GM21526 (cell line): ENCODE data around the gene GRIP2.

Source experiments
- ATAC-seq: cut with Tn5 transposase; IDR thresholded peaks from one replicate; pipeline ENCODE4 v1.9.1; 2021; ENCODE audit warnings: moderate library complexity; ENCODE audit not compliant: unreplicated experiment, low FRiP score

GRIP2 gene

DNA sequence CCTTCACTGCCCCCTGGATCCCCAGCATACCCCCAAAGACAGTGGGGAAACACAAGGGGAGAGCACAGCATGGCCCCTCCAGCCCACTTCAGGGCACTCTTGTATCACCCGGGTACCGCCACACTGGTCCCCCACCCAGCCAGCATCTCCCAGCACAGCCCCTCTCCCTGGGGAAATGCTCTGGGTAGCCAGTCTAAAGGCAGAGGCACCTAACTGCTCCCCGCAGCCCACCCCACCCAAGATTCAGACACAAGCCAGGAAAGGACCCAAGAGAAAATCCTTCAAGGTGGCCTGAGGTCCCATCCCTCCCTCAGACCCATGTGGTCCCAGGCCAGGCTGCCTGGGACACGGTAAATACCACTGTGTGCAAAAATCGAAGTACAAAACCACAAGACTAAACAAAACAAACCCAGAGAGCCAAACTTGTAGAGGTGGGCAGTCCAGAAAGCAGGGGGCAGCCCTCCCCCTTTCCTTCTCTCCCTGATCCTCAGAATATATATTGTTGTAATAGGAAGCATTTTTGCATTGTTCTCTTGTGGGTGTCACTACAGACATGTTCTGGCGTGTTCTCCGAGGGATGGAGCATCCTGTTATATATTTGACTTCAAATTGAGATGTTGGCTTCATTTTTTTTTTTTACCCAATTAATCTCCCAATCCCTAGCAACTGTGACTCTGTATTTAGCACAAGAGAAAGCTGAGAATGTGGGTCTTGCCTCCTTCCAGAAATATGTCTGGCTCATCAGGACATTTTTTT lies 51.7 kb downstream of the GRIP2 start:
- ATAC-seq, result no peak

DNA sequence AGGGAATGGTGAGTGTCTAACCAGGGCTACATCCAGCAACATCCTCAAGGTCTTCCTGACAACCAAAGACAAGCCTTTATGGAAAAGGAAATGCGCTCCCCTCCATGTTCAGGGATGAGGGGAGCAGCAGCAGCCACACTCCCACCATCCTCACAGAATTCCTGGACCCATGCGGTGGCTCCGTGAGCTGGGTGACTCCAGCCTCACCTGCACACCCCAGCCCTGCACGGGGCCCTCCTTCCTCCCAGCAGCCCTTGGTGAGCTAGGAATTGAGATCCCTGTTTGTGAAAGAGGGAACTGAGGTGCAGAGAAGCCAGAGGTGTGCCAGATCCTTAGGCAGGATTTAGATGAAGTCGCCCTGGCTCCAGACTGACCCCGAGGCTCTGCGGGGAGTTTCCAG lies 52.3 kb downstream of the GRIP2 start:
- ATAC-seq, result no peak

DNA sequence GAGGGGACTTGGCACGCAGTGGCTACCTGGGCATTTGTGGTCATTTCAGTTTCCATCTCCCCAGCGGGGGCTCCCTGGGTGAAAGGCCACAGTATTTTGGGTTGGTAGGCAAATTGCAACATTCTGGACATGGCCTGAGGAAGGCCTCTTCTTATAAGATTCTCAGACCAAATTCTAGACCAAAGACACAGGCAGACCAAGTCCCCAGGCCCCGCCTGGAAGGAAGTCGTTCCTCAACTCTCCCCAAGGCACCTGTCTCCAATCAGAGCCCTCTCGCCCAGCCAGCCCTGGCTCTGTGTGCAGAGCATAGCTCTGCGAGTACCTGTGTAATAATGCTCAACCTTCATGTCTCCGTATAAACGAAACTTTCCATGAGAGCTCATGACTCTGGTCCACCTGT lies 53.1 kb downstream of the GRIP2 start:
- ATAC-seq, result no peak

DNA sequence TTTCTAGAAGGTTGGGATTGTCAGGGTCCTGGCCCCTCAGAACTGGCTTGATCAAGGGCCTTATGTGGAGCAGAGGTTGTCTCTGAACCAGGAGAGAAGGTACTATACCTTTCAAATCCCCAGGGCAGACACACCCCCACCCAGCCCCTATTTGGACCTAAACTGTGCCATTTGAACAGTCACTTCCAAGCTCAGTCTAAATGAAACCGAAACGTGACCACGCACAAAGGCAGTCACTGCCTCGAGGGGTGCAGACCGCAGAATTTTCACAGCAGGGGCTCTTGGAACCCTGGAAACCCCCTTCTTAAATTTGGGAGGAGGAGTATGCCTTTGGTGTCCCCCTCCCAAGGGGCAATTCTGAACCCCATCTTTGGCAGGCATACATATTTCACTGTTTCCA lies 53.7 kb downstream of the GRIP2 start:
- ATAC-seq, result no peak

DNA sequence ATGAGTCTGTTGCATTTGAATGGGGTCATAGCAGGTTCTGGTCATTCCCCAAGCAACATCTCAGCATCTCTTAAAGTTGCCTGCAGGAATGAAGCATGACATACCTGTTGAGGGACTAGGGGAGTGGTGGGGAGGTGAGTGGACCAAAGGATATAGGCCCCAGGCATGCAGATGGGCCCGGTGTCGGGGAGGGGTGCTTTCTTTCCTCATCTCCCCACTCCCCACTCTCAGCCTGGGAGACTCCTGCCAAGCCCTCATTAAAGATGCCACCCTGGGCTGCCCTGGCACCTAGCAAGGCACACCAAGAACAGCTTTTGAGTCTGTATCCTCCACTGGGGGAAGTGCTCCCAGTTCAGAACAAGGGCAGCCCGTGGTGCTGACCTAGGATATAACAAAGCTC lies 54.2 kb downstream of the GRIP2 start:
- no peak for ATAC-seq

DNA sequence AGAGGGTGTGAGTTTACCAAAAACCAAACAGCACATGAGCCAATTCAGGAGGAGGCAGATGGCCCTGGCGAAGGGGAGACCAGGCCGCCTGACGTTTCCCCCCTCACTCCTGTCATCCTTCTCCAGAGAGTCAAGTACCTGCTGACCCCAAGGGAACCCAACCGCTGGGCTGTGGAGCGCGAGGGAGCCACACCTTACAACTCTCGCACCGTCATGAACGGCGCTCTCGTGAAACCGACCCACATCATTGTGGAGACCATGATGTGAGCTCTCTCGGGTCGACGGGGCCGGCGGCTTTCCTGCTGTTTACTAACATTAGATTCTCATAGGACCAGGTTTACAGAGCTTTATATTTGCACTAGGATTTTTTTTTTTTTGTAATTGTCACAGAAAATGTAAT lies 55.4 kb downstream of the GRIP2 start:
- no peak for ATAC-seq

DNA sequence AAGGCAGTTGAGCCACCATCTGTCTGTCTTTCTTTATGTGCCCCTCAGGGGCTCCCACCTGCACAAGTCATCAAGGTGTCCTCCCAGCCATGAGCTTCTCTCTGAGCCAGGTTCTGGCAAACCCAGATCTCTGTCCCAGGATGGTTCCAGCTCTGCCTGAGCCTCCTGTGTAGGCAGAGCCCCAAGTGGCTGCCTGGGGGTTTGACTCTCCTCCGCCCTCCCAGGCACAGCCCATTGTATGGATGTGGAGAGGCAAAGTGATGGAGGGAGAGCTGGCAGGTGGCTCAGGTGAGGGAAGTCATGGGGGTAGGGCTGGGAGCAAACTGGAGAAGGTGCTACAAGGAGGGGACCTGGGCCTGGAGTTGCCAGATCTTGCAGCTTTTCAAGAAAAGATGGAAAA lies 56.9 kb downstream of the GRIP2 start:
- ATAC-seq, result no peak

DNA sequence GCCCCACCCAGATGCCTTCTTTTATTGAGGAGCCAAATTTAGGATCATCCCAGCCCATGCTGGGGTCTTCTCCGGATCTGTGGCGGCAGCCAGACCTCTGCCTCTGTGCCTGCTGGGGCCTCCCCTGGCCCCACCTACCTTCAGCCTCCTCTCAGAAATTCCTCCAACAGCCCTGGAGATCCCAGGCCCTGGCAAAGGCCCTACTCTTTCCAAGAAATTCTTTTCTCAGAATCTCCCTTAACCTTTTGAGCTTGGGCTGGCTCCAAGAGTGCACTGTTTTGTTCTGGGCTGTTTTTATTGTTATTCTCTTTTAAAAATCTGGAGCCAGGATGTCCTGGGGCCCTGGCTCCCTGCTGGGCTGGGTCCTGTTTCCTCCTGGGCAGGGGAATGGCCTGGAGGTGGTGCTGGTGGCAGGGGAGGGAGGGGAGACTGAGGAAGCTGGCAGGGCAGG lies 57.8 kb downstream of the GRIP2 start:
- ATAC-seq, result no peak

DNA sequence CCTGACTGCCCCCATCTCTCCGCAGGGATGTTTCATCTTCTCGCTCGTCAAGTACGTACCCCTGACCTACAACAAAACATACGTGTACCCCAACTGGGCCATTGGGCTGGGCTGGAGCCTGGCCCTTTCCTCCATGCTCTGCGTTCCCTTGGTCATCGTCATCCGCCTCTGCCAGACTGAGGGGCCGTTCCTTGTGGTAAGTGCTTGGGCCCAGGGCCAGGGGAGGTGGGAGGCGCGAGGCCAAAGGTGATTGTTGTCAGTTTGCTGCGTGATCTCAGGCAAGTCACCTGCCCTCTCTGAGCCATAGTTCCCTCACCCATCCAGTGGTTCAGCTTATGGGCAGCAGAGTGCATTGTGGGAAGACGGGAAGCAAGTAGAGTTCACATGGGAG lies 58.5 kb downstream of the GRIP2 start:
- no peak for ATAC-seq

DNA sequence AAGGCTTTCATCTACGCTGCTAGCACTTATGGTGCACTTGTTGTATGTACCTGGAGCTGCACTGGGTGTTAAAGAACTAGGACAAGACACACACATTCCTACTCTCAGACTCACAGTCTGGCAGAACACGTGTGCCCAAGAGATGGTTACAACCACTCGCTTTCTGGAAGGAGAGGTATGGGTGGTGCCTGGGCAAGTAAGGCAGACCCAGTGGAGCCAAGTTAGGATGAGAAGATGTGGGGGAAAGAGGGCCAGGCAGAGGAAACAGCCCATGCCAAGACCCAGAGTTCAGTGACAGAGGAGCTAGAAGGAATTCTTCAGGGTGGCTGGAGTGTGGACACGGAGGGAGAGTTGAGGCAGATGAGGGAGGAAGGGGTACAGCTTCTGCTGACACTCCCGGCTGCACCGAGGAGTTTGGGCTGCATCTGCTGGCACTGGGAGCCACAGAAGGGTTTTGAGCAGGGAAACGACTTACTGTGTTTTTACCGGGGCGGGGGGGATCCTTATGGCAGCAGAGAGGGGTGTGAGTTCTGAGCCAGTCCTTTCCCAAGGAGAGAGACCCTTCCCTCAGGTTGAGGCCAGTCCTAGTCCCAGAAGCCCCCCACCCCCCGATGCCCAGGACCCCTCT lies 59.0 kb downstream of the GRIP2 start:
- ATAC-seq, result no peak

DNA sequence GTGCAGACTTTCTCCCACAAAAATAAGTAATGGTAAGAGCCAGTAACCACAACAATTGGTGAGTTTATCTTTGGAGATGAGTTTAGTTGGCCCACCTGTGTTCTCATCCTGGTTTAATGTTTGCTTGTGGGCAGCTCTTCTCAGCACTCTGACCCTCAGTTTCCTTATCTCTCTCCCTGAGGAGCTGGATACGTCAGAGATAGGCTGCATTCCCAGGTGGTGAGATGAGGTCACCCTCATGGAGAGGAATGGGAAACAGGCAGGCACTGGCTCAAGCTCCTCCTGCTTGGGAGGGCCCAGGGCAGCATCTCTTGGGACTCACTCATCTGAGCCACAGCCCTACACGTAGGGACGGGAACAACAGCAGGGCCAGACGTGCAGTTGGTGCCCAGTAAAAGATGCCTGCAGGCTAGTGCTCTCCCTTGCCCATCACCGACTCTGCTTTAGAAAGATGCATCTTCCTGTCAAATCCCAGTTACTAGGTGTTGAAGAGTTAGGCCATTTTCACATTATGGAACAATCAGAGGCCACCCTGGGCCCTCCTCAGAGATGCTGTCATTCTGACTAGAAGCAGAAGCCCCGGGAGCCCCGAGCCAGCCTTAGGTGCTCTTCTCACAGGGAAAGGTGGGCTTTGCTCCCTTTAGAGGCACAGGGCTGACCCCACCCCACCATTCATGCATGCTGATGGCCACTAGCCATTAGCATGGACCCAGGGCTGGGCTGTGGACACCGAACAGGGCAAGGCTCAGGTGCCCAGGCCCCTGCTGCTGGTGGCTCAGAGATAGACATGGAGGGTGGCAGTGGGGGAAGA lies 59.7 kb downstream of the GRIP2 start:
- no peak for ATAC-seq

DNA sequence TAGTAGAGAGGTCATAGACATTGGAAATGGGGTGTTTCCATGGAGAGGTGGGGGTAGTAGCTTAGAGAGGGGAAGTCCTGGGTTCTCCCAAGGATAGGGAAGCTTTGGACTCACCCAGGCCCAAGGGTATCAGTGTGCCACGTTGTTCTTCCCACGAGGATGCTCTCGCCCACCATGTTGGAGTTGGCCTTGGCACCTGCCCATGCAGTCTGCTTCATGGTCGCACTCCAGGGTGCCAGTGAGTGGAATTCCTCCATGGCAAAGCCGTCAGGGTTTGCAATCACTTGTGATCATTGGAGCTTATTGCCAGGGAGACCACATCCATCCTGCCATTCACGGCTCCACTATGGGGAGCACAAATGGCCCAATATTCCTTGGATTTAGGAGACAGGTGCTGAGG lies 60.6 kb downstream of the GRIP2 start:
- no peak for ATAC-seq

DNA sequence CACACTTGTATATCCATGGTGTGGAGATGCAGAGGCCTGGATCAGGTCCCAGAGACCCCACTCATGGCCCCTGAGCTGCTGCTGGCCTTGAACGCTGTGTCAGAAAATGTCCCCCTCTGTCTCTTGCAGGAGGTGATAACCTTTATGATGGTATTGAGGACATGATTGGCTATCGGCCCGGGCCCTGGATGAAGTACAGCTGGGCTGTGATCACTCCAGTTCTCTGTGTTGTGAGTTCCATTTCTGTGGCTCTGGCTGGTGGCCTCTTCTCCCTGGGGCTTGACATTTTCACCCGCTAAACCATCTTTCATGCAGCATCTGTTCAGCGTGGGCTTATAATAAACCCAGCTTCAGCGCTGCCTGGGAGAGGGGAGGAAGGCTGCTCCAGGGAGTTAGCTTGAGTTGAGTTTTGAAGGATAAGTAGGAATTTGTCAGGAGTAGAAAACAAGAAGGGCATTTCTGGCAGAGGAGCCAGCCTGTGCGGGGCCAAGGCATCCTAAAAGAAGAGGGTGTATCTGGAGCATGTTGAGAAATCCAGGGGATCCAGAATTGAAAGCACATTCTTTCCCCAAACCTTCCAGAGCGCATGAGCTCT lies 61.1 kb downstream of the GRIP2 start:
- ATAC-seq, result no peak

DNA sequence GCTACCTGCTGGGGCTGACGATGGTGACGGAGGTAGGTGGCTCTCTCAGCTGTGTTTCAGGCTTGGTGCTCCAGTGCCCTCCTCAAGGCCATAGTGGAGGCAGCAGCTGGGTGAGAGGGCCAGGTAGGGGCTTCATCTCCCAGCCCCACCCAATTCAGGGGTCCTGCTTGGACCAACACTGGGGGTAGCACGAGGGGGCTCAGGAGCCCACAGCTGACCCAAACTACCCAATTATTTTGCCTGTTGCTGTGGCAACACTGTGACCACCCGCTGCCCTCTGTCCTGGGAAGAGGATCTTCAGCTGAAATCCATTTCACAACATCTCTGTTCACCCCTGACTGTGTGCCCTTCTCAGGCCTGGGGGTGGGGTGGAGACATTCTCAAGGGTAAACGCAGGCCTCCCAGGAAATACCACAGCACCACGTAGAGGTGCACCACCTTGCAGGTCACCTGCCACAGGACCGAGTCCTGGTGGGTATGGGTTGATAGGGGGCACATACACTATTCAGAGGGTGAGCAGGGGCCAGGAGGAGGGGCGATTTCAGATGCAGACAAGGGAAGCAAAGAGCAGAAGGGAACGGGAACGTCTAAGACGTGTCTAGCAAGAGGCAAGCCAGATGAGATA lies 62.7 kb downstream of the GRIP2 start:
- no peak for ATAC-seq

DNA sequence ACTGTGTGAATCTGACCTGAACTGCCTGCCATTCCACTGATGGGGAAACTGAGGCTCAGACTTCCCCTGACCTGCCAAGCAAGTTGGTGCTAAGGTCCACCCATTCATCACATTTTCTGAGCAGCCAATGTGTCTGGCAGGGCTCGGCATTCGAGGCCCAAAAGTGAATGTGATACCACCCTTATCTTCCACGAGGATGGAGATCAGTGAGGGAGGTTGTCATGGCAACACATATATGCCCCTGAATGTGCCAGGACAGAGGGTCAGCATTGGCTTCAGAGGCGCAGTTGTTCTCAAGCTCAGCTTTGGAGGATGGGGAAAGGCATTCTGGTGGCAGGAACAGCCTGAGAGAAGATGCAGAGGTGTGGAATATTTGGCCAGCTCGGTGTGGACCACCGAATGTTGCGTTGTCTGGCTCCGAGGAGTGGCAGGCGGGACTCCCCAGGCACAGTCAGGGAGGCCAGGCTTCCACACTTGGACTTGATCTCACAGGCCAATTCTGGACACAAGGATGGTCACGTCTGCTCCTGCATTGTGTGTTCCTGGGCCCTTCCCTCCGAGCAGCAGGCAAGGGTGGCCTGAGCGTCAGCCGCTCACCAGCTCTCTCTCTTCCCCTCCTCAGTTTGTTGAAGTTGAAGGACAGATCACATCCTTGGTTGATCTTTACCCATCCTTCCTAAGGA lies 63.4 kb downstream of the GRIP2 start:
- ATAC-seq, result no peak

DNA sequence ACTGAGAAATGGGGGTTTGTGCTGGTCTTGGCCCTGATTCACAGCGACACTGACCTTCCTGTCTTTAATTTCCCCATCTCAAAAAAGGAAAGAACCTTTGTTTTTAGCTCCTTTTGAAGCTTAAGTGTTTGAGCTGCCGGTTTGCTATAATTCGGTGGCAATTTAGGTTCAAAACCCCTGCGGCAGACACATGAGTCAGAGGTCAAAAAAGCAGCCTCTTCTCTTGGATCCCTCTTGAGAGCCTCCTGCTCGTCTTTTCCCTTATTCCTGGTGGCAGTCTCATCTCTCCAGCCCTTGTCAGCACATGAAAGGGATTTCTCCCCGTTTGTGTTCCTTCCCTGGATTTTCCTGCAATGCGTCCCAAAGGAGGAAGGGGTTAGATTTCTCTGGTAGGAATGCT lies 64.5 kb downstream of the GRIP2 start:
- ATAC-seq, result no peak

DNA sequence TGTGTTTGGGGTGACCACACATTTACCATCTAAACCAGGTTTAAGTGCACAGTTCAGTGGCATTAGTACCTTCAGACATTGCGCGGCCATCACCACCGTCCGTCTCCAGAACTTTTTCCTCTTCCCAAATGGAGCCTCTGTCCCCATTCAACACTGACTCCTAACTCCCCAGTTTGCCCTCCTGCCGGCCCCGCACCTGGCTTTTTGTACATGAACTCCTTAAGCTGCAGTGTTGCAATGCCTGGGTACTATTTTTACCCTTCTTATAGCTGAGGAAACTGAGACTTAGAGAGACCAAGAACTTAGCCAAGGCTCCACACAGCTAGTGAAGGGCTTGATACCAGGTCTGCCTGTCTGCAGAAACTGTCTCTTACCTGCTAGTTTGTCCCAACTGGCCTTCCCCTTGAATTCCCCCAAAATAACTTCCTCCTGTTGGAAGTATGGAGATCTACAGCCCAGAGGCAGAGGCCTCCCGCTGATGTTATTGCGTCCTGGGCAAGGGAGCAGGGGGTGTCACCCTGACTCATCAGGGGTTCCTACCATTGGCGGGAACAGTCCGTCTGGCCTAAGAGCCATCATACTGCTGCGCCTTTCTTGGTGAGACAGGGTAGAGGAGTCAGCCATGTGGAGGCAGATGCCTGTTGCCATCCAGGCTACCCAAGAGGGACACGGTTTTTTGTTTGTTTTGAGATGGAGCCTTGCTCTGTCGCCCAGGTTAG lies 65.6 kb downstream of the GRIP2 start:
- no peak for ATAC-seq

DNA sequence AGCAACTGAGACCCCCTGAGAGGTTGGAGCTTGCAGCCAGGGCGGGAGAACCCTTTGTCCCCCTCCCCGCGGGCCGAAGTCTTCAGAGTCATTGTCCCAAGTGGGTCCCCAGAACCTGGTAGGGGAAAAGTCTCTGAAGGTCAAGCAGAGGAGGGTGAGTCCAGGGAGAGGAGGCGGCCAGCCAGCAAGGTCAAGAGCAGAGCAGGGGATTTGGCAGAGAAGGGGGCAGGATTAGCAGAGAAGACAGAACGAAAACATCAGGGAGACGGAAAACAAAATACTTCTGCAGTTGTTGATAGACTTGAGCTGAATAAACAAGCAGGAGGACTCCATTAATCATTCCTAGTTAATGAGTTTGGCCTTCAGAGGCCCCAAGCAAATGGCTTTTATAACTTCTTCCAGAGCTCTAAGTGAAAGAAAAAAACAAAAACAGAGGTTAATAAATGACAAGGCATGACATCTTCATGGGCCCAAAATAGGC lies 66.7 kb downstream of the GRIP2 start:
- ATAC-seq, result no peak
